Suprapubic skin (tissue), 4 donors: ENCODE measurements around the gene OLFM1. TPM values are rescaled to one million over a fixed set of nuclear protein-coding genes. Genes with fewer than 3 reads are reported as not detected.

Experiments
- DNase-seq, 2 donors: peaks; one replicate each; pipeline ENCODE4 v3.0.0-alpha.2; 2019; ENCODE audit warnings: low spot score in 2 of 2
- H3K27ac ChIP-seq: fragments of 200-600 bp; sonication (generic); one replicate; pipeline ENCODE4 v1.5.1; 2019
- H3K27me3 ChIP-seq: fragments of 200-600 bp; sonication (generic); one replicate; pipeline ENCODE4 v1.5.1; 2019
- H3K36me3 ChIP-seq: fragments of 200-600 bp; sonication (generic); one replicate; pipeline ENCODE4 v1.5.1; 2019
- H3K4me1 ChIP-seq: fragments of 200-600 bp; sonication (generic); one replicate; pipeline ENCODE4 v1.5.1; 2019
- H3K4me3 ChIP-seq: fragments of 200-600 bp; sonication (generic); one replicate; pipeline ENCODE4 v1.5.1; 2019; ENCODE audit warnings: mild to moderate bottlenecking
- H3K9me3 ChIP-seq: fragments of 200-600 bp; sonication (generic); one replicate; pipeline ENCODE4 v1.5.1; 2019
- EP300 ChIP-seq: sonication (generic); formaldehyde crosslinking; IDR thresholded peaks from one replicate; pipeline ENCODE4 v1.6.1; 2017; ENCODE audit warnings: antibody characterized with exemption
- POLR2A ChIP-seq, 2 donors: fragments of 450-650 bp; IDR thresholded peaks; one replicate each; pipeline ENCODE4 v1.6.1; 2017; ENCODE audit warnings: antibody characterized with exemption in 2 of 2, mild to moderate bottlenecking in 2 of 2, moderate library complexity in 2 of 2
- POLR2AphosphoS5 ChIP-seq, 3 donors: sonication (generic); formaldehyde crosslinking; IDR thresholded peaks; one replicate each; pipeline ENCODE4 v1.6.1; 2017; ENCODE audit warnings: antibody characterized with exemption in 3 of 3
- WGBS: methylation state at CpG from one replicate; pipeline ENCODE4 v1.1.5; 2018; 5-methylcytosine and 5-hydroxymethylcytosine counted together
- total RNA-seq, 4 donors: library from RNA; depleted of rRNA; stranded (reverse); fragments of >200 nt; gene quantifications; one replicate each; pipeline ENCODE4 v1.1.0, GENCODE V29; 2016
- TF ChIP-seq, protein P1 (sequence below), 2 donors: fragments of 200-600 bp in 1 of 2; fragments of 450-650 bp in 1 of 2; sonication (generic) in 1 of 2; IDR thresholded peaks; one replicate each; pipeline ENCODE4 v1.5.1; 2016 to 2019; ENCODE audit warnings: antibody characterized with exemption in 2 of 2, mild to moderate bottlenecking in 1 of 2, moderate library complexity in 1 of 2

The OLFM1 gene
- total RNA-seq, 4 donors from 2014 or later: 4.0 to 15.4 (median 11.7) TPM

DNA sequence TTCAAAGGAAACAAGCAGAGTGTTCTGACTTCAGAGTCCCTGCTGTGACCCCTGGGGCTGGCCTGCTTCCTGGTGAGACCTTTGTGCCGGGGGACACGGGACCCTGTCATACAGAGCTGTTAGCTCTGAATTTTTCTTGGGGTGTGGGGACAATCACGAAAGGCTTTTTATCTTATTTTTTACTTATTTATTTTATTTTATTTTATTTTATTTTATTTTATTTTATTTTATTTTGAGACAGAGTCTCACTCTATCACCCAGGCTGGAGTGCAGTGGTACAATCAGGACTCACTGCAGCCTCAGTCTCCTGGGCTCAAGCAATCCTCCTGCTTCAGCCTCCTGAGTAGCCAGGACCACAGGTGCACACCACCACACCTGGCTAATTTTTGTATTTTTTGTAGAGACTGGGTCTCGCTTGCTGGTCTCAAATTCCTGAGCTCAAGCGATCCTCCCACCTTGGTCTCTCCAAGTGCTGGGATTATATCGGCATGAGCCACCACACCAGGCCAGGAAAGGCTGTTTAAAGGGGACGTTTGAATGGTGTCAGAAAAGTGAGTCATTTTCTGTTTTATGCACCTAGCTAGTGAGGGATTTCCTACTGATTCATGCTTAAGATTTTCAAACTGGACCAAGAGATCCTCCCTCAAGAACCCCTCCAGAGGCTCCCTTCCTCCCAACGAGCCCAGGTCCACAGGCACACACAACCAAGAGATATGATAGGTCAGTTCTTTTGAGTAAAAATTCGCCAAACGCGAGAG, 75.7 kb downstream of the OLFM1 start:
- peaks cover 66% of the 10 kb centered on the region for H3K27me3 ChIP-seq

GRCh38 chr9:135164036-135164435, 76.6 kb downstream of the OLFM1 start:
- Histone ChIP-seq H3K9me3 (no peaks in the 10 kb centered on the region), H3K36me3 (no peaks in the 10 kb centered on the region), H3K4me1 (no peaks in the 10 kb centered on the region), H3K4me3 (no peak overlapping the region), H3K27ac (no peak overlapping the region), H3K27me3 (peaks cover 66% of the 10 kb centered on the region)
- DNase-seq: no peak
- TF ChIP-seq, protein P1, sequence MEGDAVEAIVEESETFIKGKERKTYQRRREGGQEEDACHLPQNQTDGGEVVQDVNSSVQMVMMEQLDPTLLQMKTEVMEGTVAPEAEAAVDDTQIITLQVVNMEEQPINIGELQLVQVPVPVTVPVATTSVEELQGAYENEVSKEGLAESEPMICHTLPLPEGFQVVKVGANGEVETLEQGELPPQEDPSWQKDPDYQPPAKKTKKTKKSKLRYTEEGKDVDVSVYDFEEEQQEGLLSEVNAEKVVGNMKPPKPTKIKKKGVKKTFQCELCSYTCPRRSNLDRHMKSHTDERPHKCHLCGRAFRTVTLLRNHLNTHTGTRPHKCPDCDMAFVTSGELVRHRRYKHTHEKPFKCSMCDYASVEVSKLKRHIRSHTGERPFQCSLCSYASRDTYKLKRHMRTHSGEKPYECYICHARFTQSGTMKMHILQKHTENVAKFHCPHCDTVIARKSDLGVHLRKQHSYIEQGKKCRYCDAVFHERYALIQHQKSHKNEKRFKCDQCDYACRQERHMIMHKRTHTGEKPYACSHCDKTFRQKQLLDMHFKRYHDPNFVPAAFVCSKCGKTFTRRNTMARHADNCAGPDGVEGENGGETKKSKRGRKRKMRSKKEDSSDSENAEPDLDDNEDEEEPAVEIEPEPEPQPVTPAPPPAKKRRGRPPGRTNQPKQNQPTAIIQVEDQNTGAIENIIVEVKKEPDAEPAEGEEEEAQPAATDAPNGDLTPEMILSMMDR (IDR thresholded peaks at IDR 0.05): no peak
- TF ChIP-seq POLR2A (IDR thresholded peaks at IDR 0.05) (no peak), POLR2AphosphoS5 (IDR thresholded peaks at IDR 0.05) (no peak), EP300 (no peak)
- 77% methylated on average over 8 of the region's 11 CpGs for WGBS

More for the DNA sequence above, 75.7 kb downstream of the OLFM1 start:
- DNase-seq: no peak
- TF ChIP-seq, protein P1 (IDR thresholded peaks at IDR 0.05): no peak
- TF ChIP-seq POLR2AphosphoS5 (IDR thresholded peaks at IDR 0.05) (no peak), EP300 (no peak), POLR2A (IDR thresholded peaks at IDR 0.05) (no peak)
- H3K9me3 ChIP-seq: no peaks in the 10 kb centered on the region
- no peak overlapping the region for H3K4me3 ChIP-seq
- H3K4me1 ChIP-seq: no peaks in the 10 kb centered on the region
- no peak overlapping the region for H3K27ac ChIP-seq
- no peaks in the 10 kb centered on the region for H3K36me3 ChIP-seq
- WGBS: 76% methylated on average over 11 of the region's 11 CpGs

GRCh38 chr9:135165003-135165711, 77.7 kb downstream of the OLFM1 start:
- H3K4me3 ChIP-seq: no peak overlapping the region
- no peak for DNase-seq
- no peaks in the 10 kb centered on the region for H3K36me3 ChIP-seq
- no peaks in the 10 kb centered on the region for H3K4me1 ChIP-seq
- TF ChIP-seq, protein P1 (IDR thresholded peaks at IDR 0.05): no peak
- no peak for TF ChIP-seq POLR2A (IDR thresholded peaks at IDR 0.05)
- no peak for TF ChIP-seq EP300
- no peak for TF ChIP-seq POLR2AphosphoS5 (IDR thresholded peaks at IDR 0.05)
- H3K27me3 ChIP-seq: peaks cover 64% of the 10 kb centered on the region
- WGBS: 77% methylated on average over 17 of the region's 18 CpGs
- H3K9me3 ChIP-seq: no peaks in the 10 kb centered on the region
- no peak overlapping the region for H3K27ac ChIP-seq

GRCh38 chr9:135165756-135166519, 78.5 kb downstream of the OLFM1 start:
- WGBS: 82% methylated on average over 24 of the region's 25 CpGs
- TF ChIP-seq, protein P1 (IDR thresholded peaks at IDR 0.05): no peak
- no peak for TF ChIP-seq POLR2AphosphoS5 (IDR thresholded peaks at IDR 0.05)
- no peak for TF ChIP-seq POLR2A (IDR thresholded peaks at IDR 0.05)
- no peak for TF ChIP-seq EP300
- Histone ChIP-seq H3K36me3 (no peaks in the 10 kb centered on the region), H3K4me1 (no peaks in the 10 kb centered on the region), H3K27me3 (peaks cover 71% of the 10 kb centered on the region), H3K4me3 (no peak overlapping the region), H3K9me3 (no peaks in the 10 kb centered on the region), H3K27ac (no peak overlapping the region)
- no peak for DNase-seq

DNA sequence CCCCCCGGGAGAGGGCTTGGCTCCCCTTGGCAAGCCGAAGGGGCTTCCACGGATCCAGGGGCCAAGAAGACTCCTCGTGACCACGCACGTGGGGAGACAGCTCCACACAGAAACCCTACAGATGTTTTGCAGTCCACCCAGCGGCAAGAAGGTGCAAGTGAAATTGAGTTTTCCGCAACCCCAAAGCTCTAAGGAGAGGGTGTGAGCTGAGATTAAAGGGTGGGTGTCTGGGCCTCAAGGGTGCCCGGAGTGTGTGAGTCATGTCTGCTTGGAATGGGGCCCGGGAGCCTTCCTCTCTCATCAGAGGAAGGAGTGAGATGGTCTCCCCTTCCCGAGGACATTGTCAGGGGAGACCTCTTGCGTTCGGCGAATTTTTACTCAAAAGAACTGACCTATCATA, 79.1 kb downstream of the OLFM1 start:
- Histone ChIP-seq H3K36me3 (no peaks in the 10 kb centered on the region), H3K4me3 (no peak overlapping the region), H3K9me3 (no peaks in the 10 kb centered on the region), H3K27me3 (peaks cover 75% of the 10 kb centered on the region), H3K4me1 (no peaks in the 10 kb centered on the region), H3K27ac (no peak overlapping the region)
- 61% methylated on average over 14 of the region's 14 CpGs for WGBS
- DNase-seq: no peak
- TF ChIP-seq POLR2A (IDR thresholded peaks at IDR 0.05): no peak
- no peak for TF ChIP-seq POLR2AphosphoS5 (IDR thresholded peaks at IDR 0.05)
- no peak for TF ChIP-seq EP300
- TF ChIP-seq, protein P1 (IDR thresholded peaks at IDR 0.05): no peak
